ENCODE results near the gene AMMECR1L. TPM values are rescaled to one million over a fixed set of nuclear protein-coding genes. Genes with fewer than 3 reads are reported as not detected.

AMMECR1L gene
- total and polyA plus RNA-seq, 11 donors = 4.0 to 12.7 (median 10.2) TPM

DNA sequence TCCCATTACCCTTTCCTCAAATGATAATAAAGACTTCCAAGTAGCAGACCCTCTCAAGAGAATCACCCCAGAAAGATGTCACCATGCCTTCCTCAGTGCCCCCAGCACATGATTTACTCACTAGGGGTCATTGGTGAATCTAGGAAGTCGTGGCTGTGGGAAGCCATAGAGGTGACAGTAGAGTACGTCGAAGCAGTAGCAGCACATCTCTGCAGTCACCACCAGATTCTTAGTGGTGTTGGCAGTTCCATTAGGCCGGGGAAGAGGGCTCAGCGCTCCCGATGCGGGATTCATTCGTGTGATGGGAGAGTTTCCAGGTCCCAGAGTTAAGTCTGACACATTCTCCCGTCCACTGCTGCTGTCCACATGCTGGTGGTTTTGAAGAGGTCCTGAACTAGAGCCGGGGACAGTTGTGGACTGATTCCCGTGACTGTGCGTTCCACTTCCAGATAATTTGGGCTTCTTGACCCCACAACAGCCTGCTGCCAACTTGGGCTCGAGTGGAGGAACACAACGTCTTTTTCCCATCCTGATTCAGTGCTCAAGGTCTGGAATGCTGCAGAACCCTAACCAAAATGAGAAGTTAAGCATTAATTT lies 12.0 kb downstream of the AMMECR1L start:
- ATAC-seq (peak; percentile 33 to 73 (median 63)), DNase-seq (no peak)
- intact Hi-C loops (cut with DNase I) = no loop called here
- Histone ChIP-seq H3K4me3 (no peak overlapping the region), H3K36me3 (peaks cover 0 to 61% (median 49%) of the 10 kb centered on the region in 9 donors), H3K4me1 (peaks cover 0 to 31% (median 17%) of the 10 kb centered on the region in 12 donors), H3K9me3 (no peaks in the 10 kb centered on the region), H3K27me3 (no peaks in the 10 kb centered on the region), H3K27ac (peak overlapping the region in 2 of 12 donors; percentile 35 to 40)
- 47 to 55% (median 53%) methylated on average over 13 to 14 of the region's 14 CpGs for WGBS, 4 donors
- no peak for TF ChIP-seq CTCF (IDR thresholded peaks at IDR 0.05)
- no peak for TF ChIP-seq POLR2A (IDR thresholded peaks at IDR 0.05)

GRCh38 chr2:127872354-127872753 lies 13.4 kb downstream of the AMMECR1L start:
- intact Hi-C loops (cut with DNase I) = no loop called here
- no peak overlapping the region for H3K27ac ChIP-seq
- DNase-seq (no peak), ATAC-seq (no peak)
- TF ChIP-seq POLR2A (IDR thresholded peaks at IDR 0.05) (no peak), CTCF (IDR thresholded peaks at IDR 0.05) (no peak)
- H3K4me3 ChIP-seq = no peak overlapping the region
- no peaks in the 10 kb centered on the region for H3K9me3 ChIP-seq
- peaks cover 0 to 70% (median 64%) of the 10 kb centered on the region in 9 donors for H3K36me3 ChIP-seq
- no peaks in the 10 kb centered on the region for H3K27me3 ChIP-seq
- H3K4me1 ChIP-seq = peaks cover 0 to 27% (median 17%) of the 10 kb centered on the region in 12 donors

DNA sequence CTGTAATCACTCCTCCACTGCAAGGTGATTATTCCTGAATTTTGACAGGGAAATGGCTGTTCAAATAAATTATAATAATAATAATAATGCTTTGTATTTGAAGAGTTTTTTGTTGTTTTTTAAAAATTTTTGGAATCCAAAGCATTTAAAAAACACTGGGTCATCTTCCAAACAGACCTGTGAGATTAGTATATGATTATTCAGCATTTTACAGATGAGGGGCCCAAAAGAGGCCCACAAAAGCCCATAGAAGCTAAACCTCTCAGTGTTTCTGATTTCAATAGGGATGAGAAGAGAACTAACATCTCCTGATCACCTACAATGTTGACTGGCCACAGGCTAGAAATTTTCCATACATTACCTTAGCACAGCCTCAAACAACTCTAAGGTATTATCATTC lies 19.8 kb downstream of the AMMECR1L start:
- Histone ChIP-seq H3K27ac (no peak overlapping the region), H3K36me3 (peaks cover 0 to 91% (median 81%) of the 10 kb centered on the region in 9 donors), H3K4me1 (peaks cover 0 to 7% (median 0%) of the 10 kb centered on the region in 12 donors), H3K27me3 (no peaks in the 10 kb centered on the region), H3K9me3 (no peaks in the 10 kb centered on the region), H3K4me3 (no peak overlapping the region)
- no peak for TF ChIP-seq CTCF (IDR thresholded peaks at IDR 0.05)
- no peak for TF ChIP-seq POLR2A (IDR thresholded peaks at IDR 0.05)
- no peak for DNase-seq
- no peak for ATAC-seq
- intact Hi-C loops (cut with DNase I) = loop anchor here in 2 of 10 donors (10.0 kb wide), 1 partner anchor 271 kb away; no protein-coding TSS in a partner anchor

- Histone ChIP-seq H3K36me3 (peaks cover 0 to 81% (median 71%) of the 10 kb centered on the region in 9 donors), H3K27ac (no peak overlapping the region), H3K27me3 (no peaks in the 10 kb centered on the region), H3K4me1 (peaks cover 0 to 17% (median 4%) of the 10 kb centered on the region in 12 donors), H3K4me3 (no peak overlapping the region), H3K9me3 (no peaks in the 10 kb centered on the region)
- intact Hi-C loops (cut with DNase I) = loop anchor here in 2 of 10 donors (10.0 kb wide), 1 partner anchor 270 kb away; no protein-coding TSS in a partner anchor
- TF ChIP-seq CTCF (IDR thresholded peaks at IDR 0.05) (peak in 1 of 12 donors; percentile 8), POLR2A (IDR thresholded peaks at IDR 0.05) (no peak)
- peak in 3 of 4 donors; percentile 35 to 54 (median 35) for ATAC-seq
- DNase-seq = no peak
- WGBS, 4 donors = 67 to 77% (median 69%) methylated on average over 11 of the region's 11 CpGs
These were observed 20.9 kb downstream of the AMMECR1L start for GRCh38 chr2:127864877-127865276.
